ENCODE measurements around the gene PLXNB1.

PLXNB1 gene

GRCh38 chr3:48414376-48415250, 15.3 kb downstream of the PLXNB1 start:
- Histone ChIP-seq H3K9me3 (ENCODE audit: insufficient read depth, low read length, severe bottlenecking) (no peaks in the 10 kb centered on the region), H3K4me3 (ENCODE audit: low read depth in 1 of 2, low read length in 2 of 2) (no peak overlapping the region), H3K27me3 (ENCODE audit: insufficient read depth, low read length, poor library complexity) (no peaks in the 10 kb centered on the region), H3K4me2 (ENCODE audit: insufficient read depth, low read length) (no peak overlapping the region), H4K20me1 (ENCODE audit: insufficient read depth, low read length) (peaks cover 5% of the 10 kb centered on the region; the same call in 1 of the 2 replicates), H3K79me2 (ENCODE audit: insufficient read depth, low read length) (no peaks in the 10 kb centered on the region), H3K9ac (ENCODE audit: low read depth, low read length) (no peak overlapping the region), H2AFZ (ENCODE audit: low read depth, low read length) (no peak overlapping the region), H3K27ac (ENCODE audit: low read length) (no peak overlapping the region), H3K4me1 (ENCODE audit: insufficient read depth, low read length) (no peaks in the 10 kb centered on the region), H3K36me3 (ENCODE audit: insufficient read depth, low read length) (no peaks in the 10 kb centered on the region)
- DNase-seq (no peak), ATAC-seq (ENCODE audit: insufficient read depth, low read depth) (no peak)
- TF ChIP-seq EZH2 (IDR thresholded peaks at IDR 0.05; ENCODE audit: borderline replicate concordance, low read depth, low read length, severe bottlenecking) (no peak), CTCF (IDR thresholded peaks at IDR 0.05; ENCODE audit: borderline replicate concordance, extremely low read depth, low read length, poor library complexity, severe bottlenecking) (no peak)

DNA sequence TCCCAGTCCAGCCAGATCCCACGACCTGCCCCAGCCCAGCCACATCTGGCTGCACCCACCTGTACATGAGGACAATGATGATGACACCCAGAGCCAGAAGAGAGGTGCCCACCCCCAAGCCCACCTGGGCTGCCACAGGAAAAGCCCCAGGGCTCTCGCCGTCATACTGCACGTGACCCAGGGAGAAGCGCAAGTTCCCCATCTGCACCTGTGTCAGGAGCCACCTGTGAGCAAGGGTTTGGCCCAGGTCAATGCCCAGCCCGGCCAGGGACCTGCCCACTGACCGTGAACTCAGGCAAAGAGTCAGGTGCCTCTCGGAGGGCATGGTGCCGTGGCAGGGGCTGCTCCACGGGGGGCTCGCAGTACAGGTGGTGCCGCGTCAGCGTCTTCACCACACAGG, 16.3 kb downstream of the PLXNB1 start:
- ATAC-seq (ENCODE audit: insufficient read depth, low read depth): no peak
- no peak overlapping the region for H2AFZ ChIP-seq (ENCODE audit: low read depth, low read length)
- H3K9me3 ChIP-seq (ENCODE audit: insufficient read depth, low read length, severe bottlenecking): no peaks in the 10 kb centered on the region
- no peaks in the 10 kb centered on the region for H3K79me2 ChIP-seq (ENCODE audit: insufficient read depth, low read length)
- peaks cover 3% of the 10 kb centered on the region; the same call in 1 of the 2 replicates for H4K20me1 ChIP-seq (ENCODE audit: insufficient read depth, low read length)
- no peak overlapping the region for H3K4me2 ChIP-seq (ENCODE audit: insufficient read depth, low read length)
- TF ChIP-seq EZH2 (IDR thresholded peaks at IDR 0.05; ENCODE audit: borderline replicate concordance, low read depth, low read length, severe bottlenecking) (no peak), CTCF (IDR thresholded peaks at IDR 0.05; ENCODE audit: borderline replicate concordance, extremely low read depth, low read length, poor library complexity, severe bottlenecking) (no peak)
- DNase-seq: no peak
- no peak overlapping the region for H3K27ac ChIP-seq (ENCODE audit: low read length)
- no peaks in the 10 kb centered on the region for H3K4me1 ChIP-seq (ENCODE audit: insufficient read depth, low read length)
- H3K36me3 ChIP-seq (ENCODE audit: insufficient read depth, low read length): no peaks in the 10 kb centered on the region
- no peak overlapping the region for H3K9ac ChIP-seq (ENCODE audit: low read depth, low read length)
- H3K27me3 ChIP-seq (ENCODE audit: insufficient read depth, low read length, poor library complexity): no peaks in the 10 kb centered on the region
- H3K4me3 ChIP-seq (ENCODE audit: low read depth in 1 of 2, low read length in 2 of 2): no peak overlapping the region

GRCh38 chr3:48413086-48413485, 16.8 kb downstream of the PLXNB1 start:
- Histone ChIP-seq H3K79me2 (ENCODE audit: insufficient read depth, low read length) (no peaks in the 10 kb centered on the region), H3K27ac (ENCODE audit: low read length) (no peak overlapping the region), H3K36me3 (ENCODE audit: insufficient read depth, low read length) (no peaks in the 10 kb centered on the region), H3K9me3 (ENCODE audit: insufficient read depth, low read length, severe bottlenecking) (no peaks in the 10 kb centered on the region), H3K4me1 (ENCODE audit: insufficient read depth, low read length) (no peaks in the 10 kb centered on the region), H3K4me2 (ENCODE audit: insufficient read depth, low read length) (no peak overlapping the region), H4K20me1 (ENCODE audit: insufficient read depth, low read length) (peaks cover 3% of the 10 kb centered on the region; the same call in 1 of the 2 replicates), H3K27me3 (ENCODE audit: insufficient read depth, low read length, poor library complexity) (no peaks in the 10 kb centered on the region), H3K4me3 (ENCODE audit: low read depth in 1 of 2, low read length in 2 of 2) (no peak overlapping the region), H2AFZ (ENCODE audit: low read depth, low read length) (no peak overlapping the region), H3K9ac (ENCODE audit: low read depth, low read length) (no peak overlapping the region)
- TF ChIP-seq CTCF (IDR thresholded peaks at IDR 0.05; ENCODE audit: borderline replicate concordance, extremely low read depth, low read length, poor library complexity, severe bottlenecking) (no peak), EZH2 (IDR thresholded peaks at IDR 0.05; ENCODE audit: borderline replicate concordance, low read depth, low read length, severe bottlenecking) (no peak)
- ATAC-seq (ENCODE audit: insufficient read depth, low read depth) (no peak), DNase-seq (no peak)
